GM18520 (cell line): ENCODE measurements around the gene INSC.
"Not testable (repeated sequence)": the region's sequence is repeated elsewhere in the genome, so short reads cannot be mapped to it uniquely, and the experiment has no call there.

Source experiments
- ATAC-seq: cut with Tn5 transposase; IDR thresholded peaks from one replicate; pipeline ENCODE4 v1.9.1; 2021; ENCODE audit not compliant: unreplicated experiment

INSC gene, protein sequence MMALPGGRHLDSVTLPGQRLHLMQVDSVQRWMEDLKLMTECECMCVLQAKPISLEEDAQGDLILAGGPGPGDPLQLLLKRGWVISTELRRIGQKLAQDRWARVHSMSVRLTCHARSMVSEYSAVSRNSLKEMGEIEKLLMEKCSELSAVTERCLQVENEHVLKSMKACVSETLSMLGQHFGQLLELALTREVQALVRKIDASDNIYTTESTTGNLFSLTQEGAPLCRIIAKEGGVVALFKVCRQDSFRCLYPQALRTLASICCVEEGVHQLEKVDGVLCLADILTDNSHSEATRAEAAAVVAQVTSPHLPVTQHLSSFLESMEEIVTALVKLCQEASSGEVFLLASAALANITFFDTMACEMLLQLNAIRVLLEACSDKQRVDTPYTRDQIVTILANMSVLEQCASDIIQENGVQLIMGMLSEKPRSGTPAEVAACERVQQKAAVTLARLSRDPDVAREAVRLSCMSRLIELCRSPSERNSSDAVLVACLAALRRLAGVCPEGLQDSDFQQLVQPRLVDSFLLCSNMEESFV

DNA sequence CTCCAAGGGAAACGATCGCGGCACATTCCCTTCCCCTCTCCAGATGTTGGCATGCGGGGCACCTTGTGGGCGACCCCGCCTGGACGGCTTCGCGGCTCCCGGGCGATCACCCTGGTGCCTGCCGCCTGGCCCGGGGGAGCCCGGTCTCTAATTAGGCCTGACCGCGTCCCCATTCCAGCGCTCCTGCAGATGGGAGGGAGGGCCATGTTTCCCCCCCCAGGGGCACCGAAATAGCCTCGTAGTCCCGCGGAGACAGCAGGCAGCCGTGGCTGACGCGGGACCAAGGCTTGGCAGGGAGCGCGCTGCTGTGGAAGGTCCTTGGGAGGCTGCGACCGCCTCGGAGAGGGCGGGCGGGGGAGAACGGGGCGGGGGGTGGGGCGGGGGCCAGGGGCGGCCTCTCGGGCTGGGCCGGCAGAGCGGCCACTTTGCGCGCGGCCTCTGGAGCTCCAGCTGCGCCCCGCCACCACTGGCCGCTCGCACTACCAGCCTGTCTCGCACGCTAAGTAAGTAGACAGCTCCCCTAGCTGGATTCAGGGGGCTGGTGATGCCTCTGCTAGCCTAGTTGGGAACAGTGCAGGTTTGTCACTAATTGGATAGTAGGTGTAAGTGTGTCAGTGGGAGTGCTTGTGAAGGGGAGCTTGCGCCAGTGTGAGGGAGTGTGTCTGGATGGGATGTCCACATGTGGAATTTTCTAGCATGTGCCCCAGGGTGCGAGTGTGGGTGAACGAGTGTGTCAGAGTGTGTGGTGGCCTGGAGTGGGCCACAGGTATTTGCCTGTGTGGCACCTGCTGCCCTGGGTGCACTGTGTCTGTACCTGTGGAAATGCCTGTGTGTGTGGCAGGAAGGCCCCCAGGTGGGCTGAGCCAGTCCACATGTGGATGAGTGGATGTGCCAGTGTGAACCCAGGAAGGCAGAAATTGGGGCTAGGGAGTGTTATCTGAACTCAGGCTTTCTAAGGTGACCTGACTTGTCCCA is at the start of gene INSC:
TSS of gene INSC (plus strand) at position 423 of the 975 bp plus-strand sequence. CDS start 34,252 bp downstream, outside the sequence.
- no peak for ATAC-seq

DNA sequence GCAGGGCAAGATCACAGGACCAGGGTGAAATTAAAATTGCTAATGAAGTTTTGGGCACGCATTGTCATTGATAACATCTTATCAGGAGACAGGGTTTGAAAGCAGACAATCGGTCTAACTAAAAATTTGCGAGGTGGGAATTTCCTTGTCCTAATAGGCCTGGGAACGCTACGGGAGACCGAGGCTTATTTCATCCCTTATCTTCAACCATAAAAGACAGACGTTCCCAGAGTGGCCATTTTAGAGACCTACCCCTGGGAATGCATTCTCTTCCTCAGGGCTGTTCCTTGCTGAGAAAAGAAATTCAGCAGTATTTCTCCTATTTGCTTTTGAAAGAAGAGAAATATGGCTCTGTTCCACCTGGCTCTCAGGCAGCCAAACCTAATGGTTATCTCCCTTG is 45.0 kb upstream of the INSC start:
- not testable (repeated sequence) for ATAC-seq

DNA sequence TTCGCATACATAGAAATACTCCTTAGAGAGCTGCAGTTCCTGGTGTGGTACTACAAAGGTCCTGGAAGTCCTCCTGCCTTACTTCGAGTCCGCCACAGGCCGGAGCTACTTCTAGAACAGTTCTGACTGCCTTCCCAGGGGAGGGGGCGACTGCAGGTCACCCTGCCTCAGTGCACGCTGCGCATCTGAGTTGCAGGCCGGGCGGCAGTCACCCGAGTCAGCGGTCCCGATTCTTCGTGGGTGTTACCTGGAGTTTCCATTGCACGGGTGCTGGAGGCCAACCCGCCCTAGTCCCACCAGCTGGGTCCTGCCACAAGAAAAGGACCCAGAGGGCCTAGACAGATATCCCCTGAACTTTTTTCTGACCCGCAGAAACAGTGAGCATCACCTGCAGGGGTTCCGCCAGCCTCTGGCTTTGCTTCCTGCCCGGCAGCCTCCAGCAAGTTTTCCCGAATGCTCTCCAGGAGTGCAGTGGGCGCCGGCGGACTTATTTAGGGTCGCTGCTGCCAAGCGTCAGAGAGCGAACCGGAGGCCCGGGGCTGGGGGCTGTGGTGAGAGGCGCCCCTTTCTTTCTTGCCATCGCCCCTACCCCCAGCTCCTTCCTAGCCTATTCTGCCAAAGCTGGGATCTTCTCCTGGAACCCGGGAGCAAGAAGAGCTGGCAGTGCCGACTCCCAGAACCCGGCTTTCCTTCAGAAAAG is 43.0 kb upstream of the INSC start:
- no peak for ATAC-seq

DNA sequence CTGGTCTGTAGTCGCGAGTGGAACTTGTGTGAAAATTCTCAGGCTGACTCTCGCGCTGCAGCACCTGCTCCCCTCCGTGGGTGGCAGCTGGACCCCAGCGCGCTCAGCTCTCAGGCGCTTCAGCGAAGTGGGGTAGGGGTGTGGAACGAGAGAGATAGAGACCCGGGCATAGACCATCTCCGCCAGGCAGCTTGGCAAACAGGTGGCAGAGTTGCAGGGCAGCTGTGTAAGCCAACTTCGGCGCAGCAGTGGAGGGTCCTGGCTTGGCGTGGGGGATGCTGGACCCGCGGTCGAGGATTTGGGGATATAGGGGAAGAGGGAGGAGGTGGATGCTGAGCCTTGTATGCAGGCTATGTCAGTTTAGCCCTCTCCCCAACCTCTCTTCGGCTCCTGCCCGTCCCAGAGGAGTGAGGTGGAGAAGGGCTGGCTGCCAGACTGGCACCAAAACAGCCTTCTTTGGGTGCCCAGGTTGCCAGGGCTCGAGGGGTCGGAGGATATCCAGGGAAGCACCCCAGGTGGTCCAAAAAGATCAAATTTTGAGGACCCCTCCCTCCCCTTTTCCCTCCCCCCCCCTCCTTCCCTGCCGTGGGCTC is 42.1 kb upstream of the INSC start:
- no peak for ATAC-seq

DNA sequence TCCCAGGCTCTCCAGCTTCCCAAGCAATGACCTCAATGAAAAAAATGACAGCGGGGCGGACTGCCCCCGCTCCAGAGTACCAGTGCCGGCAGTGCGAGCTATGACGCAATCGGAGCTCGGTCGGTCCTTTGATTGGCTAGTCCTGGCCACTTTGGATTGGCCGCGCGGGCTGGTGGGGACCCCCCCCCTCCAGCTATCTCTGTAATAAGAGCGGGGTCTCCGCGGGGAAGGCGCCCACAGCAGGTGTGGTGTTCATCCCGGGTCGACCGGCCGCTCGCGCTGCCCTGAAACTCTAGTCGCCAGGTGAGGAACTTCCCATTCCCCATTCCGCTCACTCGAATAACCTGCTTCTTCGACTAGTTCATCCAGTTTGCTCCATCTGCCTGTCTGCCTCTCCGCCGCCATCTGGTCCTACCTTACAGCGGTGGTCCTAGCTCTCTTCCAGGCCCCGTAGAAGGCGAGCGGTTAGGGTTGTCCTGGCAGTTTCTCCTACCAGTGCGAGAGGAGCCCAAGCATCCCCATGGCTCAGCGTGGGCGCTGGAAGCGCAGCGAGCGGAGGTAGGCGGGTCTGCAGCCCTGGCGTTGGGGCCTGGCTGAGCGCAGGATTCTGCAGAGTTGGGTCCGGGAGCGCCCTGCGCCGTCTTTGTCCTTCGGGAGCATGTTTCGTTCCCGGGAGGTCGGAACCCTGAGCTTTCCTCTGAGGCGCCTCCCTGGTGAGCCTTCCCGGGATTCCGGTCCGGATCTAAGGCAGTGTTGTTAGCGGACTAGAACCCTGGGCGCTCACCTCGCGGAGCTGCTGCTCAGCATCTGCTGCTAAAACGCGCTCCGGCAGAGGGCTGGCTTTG is 41.1 kb upstream of the INSC start, which contains the start of gene CALCB:
TSS of gene CALCB (plus strand) at position 233 of the 845 bp plus-strand sequence. CDS start 1,126 bp downstream, outside the sequence.
- ATAC-seq = no peak

DNA sequence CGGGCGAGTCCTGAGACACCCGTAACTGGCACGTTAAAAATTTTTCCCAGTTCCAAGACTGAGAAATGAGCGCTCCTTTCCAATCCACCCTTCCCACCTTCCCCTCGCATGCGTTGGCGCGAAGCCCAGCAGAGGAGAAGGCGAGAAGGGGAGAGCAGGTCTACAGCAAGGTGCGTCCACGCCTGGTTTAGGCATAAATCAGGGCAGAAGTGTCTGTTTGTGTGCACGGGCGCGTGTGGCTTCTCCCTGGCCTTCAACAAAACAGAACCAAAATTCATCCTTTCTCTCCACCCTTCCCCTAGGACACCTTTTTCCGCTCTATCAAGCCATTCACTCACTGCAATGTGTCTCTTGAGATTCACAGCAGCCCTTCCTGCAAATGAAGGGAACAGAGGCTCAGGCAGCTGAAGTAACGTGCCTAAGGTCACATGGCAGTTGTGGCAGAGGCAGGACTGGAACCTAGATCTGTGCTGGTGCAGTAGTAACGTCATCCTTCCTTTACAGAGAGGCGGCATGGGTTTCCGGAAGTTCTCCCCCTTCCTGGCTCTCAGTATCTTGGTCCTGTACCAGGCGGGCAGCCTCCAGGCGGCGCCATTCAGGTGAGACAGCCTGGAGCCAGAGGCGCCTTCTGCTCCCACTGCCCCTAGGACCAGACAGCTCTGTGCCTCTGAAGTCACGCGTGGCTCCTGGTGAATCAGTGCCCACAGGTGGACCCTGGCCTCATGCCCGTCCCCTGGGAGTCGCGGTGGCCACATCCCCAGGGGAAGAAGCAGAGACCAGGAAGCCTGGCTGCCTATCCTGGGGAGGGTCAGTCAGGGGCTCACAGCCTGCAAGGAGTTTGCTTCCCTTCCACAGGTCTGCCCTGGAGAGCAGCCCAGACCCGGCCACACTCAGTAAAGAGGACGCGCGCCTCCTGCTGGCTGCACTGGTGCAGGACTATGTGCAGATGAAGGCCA is 40.2 kb upstream of the INSC start:
- peak; percentile 83 for ATAC-seq

DNA sequence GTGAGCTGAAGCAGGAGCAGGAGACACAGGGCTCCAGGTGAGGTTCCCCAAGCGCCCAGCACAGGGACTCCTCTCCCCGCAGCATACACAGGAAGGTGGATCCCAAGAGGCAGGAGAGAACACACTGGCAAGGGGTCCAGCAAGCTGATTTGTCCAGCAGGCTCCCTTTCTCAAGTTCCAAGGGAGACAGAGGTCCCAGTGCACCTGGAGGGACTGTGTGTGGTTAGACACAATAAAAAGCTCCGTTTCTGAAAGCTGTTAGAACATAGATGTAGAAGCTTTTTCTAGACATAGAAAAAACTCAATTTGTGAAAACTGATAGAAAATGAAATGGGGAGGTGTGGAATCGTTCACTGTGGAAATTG is 39.6 kb upstream of the INSC start:
- no peak for ATAC-seq

DNA sequence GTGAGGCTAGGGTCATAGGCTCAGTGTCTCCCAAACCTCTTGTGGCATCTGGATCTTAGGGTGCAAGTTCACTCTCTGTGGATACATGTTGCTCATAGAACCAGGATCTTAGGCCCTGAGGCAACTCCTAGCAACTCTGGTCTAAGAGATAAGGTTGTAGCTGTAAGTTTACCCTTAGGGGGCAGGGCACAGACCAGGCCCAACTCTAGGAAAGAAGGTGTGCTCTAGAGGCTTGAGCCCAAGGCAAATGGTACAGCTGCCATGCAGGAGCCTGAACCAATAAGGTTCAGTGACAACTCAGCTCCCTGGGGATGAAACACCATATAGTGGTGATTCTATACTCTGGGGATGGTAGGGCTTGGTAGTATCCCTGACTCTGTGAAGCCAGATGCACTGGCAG is 23.5 kb upstream of the INSC start:
- no peak for ATAC-seq

DNA sequence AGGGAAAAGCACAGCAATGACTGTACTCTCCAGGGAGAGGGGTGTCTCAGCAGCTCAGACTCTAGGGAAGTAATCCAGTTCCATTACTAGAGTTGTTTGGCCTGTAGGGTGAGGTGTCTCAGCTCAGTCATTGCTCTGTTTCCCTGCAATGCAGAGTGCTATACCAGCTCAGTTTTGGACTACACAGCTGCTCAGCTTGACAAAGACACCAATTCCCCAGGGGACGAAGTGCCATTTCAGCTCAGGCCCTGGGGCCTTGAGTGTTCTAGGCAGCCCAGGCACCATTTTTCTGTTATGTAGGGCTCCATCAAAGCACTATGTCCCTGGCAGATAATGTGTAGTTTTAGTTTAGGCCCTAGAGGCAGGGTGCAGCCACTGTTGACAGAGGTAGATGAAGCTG is 23.1 kb upstream of the INSC start:
- peak; percentile 34 for ATAC-seq

DNA sequence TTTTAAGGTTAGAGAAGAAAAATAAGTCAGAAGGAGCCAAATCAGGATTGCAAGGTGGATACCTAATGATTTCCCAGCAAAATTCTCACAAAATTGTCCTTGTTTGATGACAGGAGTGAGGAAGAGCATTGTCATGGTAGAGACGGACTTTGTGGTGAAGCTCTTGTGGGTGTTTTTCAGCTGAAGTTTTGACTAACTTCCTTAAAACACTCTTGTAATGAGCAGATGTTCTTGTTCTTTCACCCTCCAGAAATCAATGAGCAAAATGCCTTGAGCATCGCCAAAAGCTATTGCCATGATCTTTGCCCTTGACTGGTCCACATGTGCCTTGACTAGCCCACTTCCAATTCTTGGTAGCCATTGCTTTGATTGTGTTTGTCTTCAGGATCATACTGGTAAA is 21.3 kb upstream of the INSC start:
- ATAC-seq = peak; percentile 85

DNA sequence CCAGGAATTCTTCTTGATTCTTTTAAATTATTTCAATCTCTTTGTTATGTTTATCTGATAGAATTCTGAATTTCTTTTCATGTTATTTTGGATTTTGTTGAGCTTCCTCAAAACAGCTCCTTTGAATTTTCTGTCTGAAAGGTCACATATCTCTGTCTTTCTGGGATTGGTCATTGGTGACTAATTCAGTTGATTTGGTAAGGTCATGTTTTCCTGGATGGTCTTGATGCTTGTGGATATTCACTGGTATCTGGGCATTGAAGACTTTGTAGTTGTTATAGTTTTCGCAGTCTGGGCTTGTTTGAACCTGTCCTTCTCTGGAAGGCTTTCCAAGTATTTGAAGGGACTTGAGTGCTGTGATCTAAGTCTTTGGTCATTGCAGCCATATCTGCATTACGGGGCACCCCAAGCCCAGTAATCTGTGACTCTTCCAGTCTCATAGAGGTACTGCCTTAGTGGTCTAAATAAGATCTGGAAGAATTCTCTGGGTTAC is 18.9 kb upstream of the INSC start:
- ATAC-seq = no peak

DNA sequence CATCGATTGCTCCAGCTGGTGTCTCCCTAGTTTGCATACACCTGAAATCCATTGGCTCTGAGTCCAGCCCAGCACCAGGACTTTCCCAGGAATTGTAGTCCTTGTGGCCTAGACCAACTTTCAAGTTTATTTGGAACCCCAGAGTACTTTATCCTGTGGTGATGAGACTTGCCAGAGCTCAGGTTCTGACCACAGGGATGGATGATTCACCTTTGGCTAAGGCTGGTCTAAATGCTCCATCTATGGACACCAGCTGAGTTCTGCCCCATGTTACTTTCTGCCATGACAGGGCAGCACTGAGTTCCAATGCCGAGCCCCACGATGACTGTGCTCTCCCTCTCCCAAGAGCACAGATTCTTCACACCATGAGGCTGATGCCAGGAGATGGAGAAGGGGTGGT is 17.3 kb upstream of the INSC start:
- no peak for ATAC-seq

DNA sequence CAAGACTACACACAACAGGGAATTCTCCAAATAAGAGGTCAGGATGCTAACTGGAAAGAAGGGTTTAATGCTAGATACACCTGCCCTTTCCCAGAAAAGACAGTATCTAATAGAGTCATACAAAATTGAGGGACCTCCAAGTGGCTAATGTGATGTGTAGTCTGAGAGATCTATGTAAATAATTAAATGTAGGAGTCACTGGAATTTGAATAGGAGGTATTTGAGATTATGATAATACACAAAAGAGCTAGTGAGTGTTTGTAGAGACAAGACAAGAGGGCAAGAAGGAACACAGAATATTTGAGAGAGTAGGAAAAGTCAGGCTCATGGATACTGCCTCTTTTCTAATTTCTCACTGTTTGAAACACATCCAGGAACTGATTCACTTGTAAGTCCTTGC is 15.5 kb upstream of the INSC start:
- ATAC-seq = no peak

DNA sequence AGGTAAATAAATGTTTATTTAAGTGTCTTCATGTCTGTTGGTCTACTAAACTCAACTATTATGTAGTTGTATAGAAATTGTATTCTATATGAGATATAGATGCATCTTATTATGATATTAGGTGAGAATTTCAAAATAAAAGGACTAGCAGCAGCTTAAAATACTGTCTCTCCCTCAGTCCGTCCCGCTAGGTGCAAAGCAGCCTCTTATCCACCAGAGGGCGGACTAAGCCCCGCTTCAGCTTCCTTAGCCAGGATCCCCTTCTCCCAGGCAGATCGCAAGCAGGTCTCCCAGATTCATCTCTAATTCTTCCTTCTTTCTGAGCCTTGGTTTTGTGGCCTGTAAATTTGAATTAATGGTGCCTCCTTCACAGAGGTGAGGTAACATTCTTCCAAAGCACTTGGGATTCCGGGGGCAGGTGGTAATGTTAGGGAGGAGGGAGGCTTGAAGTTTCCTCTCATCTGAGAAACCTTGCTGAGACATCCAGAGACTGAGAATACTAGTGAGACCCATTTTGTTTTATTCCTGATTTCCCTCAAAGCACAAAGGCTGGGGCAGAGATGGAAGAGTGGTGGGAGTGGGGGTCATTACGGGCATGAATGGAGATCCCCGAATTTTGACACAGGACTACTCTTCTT is 13.5 kb upstream of the INSC start:
- ATAC-seq = peak; percentile 58

DNA sequence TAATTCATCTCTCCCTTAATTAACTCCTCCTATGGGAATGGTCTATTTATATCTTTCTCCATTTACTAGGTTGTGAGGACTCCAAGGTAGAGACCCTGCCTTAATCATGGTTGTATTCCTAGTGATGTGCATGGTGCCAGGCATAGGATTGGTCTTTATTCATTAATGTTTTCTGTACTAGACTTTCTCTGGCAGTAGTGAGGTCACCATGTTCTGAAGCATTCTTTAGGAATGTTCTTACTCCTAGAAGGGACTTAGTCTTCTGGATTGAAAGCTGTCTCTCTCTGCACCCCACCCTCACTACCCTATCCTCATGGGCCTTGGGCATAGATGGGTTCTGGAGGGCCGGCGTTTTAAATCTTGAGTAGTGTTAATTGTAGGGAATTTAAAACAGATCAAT is 10.6 kb upstream of the INSC start:
- no peak for ATAC-seq

DNA sequence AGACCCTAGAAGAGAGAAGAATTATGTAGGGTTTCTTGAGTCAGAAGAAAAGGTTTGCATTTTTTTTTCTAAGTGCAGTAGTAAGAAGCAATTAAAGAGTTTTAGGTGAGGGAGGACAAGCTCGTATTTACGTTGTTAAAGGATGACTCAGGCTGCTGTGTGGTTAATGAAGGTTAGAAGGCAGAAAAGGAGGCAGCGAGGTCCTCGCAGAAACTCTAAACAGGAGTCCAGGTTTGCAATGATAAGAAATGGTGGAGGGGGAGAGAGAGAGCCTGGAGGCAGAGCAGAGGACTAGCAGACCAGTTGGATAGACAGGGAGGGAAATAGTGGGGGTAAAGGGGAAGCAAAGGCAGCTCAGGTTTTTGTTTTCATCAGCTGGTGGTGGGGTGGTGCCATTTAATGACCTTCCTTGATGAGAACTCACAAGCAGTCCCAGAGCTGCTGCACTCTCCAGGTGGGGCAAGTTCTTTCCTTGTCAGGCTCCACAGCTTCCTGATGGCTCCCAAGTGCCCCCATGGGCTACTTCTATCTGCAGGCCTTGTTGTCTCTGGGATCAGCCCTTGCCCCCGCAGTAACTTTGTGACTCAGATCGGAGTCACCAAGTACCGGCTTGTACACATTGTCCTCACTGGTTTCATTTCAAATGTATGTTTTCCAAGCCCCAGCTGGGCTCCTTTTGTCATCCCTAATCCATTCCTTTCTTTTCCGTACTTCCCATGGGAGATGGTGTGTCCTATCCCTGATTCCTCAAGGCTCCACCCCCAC is 8.3 kb upstream of the INSC start:
- ATAC-seq = no peak
